ENCODE results near the gene SUSD6.

DNA sequence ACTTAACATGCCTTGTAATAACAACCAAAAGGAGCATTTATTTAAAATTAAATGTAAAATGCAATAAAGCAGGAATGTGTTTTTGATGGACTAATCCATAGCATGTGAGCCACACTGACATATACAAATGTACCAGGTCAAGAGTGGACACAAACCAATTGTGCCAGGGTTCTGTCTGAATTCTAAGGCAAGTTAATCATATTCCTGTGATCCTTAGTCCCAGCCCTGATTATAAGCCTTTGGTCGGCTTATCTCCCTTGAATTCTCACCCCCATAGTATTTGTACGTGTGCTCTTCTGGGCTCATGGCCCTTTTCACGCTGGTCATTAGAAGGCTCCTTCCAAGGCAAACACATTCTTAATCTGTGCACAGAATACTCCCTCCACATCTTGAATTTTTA lies 144.9 kb downstream of the SUSD6 start:
- TF ChIP-seq, protein P1, sequence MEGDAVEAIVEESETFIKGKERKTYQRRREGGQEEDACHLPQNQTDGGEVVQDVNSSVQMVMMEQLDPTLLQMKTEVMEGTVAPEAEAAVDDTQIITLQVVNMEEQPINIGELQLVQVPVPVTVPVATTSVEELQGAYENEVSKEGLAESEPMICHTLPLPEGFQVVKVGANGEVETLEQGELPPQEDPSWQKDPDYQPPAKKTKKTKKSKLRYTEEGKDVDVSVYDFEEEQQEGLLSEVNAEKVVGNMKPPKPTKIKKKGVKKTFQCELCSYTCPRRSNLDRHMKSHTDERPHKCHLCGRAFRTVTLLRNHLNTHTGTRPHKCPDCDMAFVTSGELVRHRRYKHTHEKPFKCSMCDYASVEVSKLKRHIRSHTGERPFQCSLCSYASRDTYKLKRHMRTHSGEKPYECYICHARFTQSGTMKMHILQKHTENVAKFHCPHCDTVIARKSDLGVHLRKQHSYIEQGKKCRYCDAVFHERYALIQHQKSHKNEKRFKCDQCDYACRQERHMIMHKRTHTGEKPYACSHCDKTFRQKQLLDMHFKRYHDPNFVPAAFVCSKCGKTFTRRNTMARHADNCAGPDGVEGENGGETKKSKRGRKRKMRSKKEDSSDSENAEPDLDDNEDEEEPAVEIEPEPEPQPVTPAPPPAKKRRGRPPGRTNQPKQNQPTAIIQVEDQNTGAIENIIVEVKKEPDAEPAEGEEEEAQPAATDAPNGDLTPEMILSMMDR (IDR thresholded peaks at IDR 0.05): no peak
- no peak for TF ChIP-seq EZH2 (IDR thresholded peaks at IDR 0.05; ENCODE audit: borderline replicate concordance, insufficient read depth, low read depth, low read length, poor library complexity, severe bottlenecking)

Measured in B cell (primary cell).